ENCODE data around the gene SUN2.

- TF ChIP-seq, protein P1, sequence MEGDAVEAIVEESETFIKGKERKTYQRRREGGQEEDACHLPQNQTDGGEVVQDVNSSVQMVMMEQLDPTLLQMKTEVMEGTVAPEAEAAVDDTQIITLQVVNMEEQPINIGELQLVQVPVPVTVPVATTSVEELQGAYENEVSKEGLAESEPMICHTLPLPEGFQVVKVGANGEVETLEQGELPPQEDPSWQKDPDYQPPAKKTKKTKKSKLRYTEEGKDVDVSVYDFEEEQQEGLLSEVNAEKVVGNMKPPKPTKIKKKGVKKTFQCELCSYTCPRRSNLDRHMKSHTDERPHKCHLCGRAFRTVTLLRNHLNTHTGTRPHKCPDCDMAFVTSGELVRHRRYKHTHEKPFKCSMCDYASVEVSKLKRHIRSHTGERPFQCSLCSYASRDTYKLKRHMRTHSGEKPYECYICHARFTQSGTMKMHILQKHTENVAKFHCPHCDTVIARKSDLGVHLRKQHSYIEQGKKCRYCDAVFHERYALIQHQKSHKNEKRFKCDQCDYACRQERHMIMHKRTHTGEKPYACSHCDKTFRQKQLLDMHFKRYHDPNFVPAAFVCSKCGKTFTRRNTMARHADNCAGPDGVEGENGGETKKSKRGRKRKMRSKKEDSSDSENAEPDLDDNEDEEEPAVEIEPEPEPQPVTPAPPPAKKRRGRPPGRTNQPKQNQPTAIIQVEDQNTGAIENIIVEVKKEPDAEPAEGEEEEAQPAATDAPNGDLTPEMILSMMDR (IDR thresholded peaks at IDR 0.05), result no peak
- no peak for TF ChIP-seq POLR2AphosphoS5 (IDR thresholded peaks at IDR 0.05; ENCODE audit: low read depth, low read length)
These were observed 37.0 kb upstream of the SUN2 start for GRCh38 chr22:38792833-38793232.
